Nephron progenitor cell (in vitro differentiated cells): ENCODE measurements around the gene TBC1D12.

Experiments
- DNase-seq: peaks from one replicate; pipeline ENCODE4 v3.0.0; 2021
- H3K27ac Mint-ChIP-seq: 2 replicates; pipeline ENCODE4 v1.8.0; 2021; ENCODE audit warnings: mild to moderate bottlenecking, moderate library complexity, mixed read lengths
- H3K27me3 Mint-ChIP-seq: 2 replicates; pipeline ENCODE4 v1.8.0; 2021; ENCODE audit warnings: mild to moderate bottlenecking, low read depth, mixed read lengths; ENCODE audit not compliant: poor library complexity
- H3K36me3 Mint-ChIP-seq: 2 replicates; pipeline ENCODE4 v1.8.0; 2021; ENCODE audit warnings: low read depth, mixed read lengths
- H3K4me1 Mint-ChIP-seq: 2 replicates; pipeline ENCODE4 v1.8.0; 2021; ENCODE audit warnings: mixed read lengths
- H3K4me3 Mint-ChIP-seq: 2 replicates; pipeline ENCODE4 v1.8.0; 2021; ENCODE audit warnings: mild to moderate bottlenecking, moderate library complexity, mixed read lengths
- H3K9me3 Mint-ChIP-seq: 2 replicates; pipeline ENCODE4 v1.8.0; 2021; ENCODE audit warnings: mild to moderate bottlenecking, moderate library complexity, mixed read lengths
- CTCF ChIP-seq: fragments of 200-600 bp; sonication (generic); IDR thresholded peaks from 2 replicates; pipeline ENCODE4 v1.5.0; 2021; ENCODE audit warnings: antibody characterized with exemption

TBC1D12 gene

GRCh38 chr10:94450782-94451181 is 48.4 kb downstream of the TBC1D12 start:
- DNase-seq, result no peak
- H3K27me3 Mint-ChIP-seq, result no peaks in the 10 kb centered on the region
- peaks cover 7% of the 10 kb centered on the region for H3K9me3 Mint-ChIP-seq
- H3K4me1 Mint-ChIP-seq, result no peaks in the 10 kb centered on the region
- no peak for TF ChIP-seq CTCF
- H3K4me3 Mint-ChIP-seq, result no peak overlapping the region
- no peak overlapping the region for H3K27ac Mint-ChIP-seq
- H3K36me3 Mint-ChIP-seq, result peaks cover 17% of the 10 kb centered on the region

GRCh38 chr10:94451883-94452519 is 49.7 kb downstream of the TBC1D12 start:
- TF ChIP-seq CTCF, result no peak
- no peak for DNase-seq
- Mint-ChIP-seq H3K27me3 (no peaks in the 10 kb centered on the region), H3K36me3 (peaks cover 23% of the 10 kb centered on the region), H3K9me3 (peaks cover 15% of the 10 kb centered on the region), H3K4me1 (no peaks in the 10 kb centered on the region), H3K4me3 (no peak overlapping the region), H3K27ac (no peak overlapping the region)

GRCh38 chr10:94456942-94457341 is 54.6 kb downstream of the TBC1D12 start:
- Mint-ChIP-seq H3K4me1 (no peaks in the 10 kb centered on the region), H3K27me3 (no peaks in the 10 kb centered on the region), H3K36me3 (peaks cover 51% of the 10 kb centered on the region), H3K9me3 (peaks cover 40% of the 10 kb centered on the region), H3K27ac (no peak overlapping the region), H3K4me3 (no peak overlapping the region)
- no peak for DNase-seq
- TF ChIP-seq CTCF, result no peak

- Mint-ChIP-seq H3K36me3 (peaks cover 47% of the 10 kb centered on the region), H3K4me1 (no peaks in the 10 kb centered on the region), H3K4me3 (no peak overlapping the region), H3K9me3 (peaks cover 46% of the 10 kb centered on the region), H3K27ac (no peak overlapping the region), H3K27me3 (no peaks in the 10 kb centered on the region)
- DNase-seq, result no peak
- no peak for TF ChIP-seq CTCF
Measured at GRCh38 chr10:94459385-94459784, 57.0 kb downstream of the TBC1D12 start.

- peaks cover 35% of the 10 kb centered on the region for H3K36me3 Mint-ChIP-seq
- peaks cover 34% of the 10 kb centered on the region for H3K9me3 Mint-ChIP-seq
Measured at GRCh38 chr10:94461503-94461902, 59.2 kb downstream of the TBC1D12 start.

More at GRCh38 chr10:94461503-94461902, 59.2 kb downstream of the TBC1D12 start:
- Mint-ChIP-seq H3K4me1 (no peaks in the 10 kb centered on the region), H3K27me3 (no peaks in the 10 kb centered on the region), H3K27ac (no peak overlapping the region), H3K4me3 (no peak overlapping the region)
- no peak for DNase-seq
- no peak for TF ChIP-seq CTCF
